NCI-H345 (cell line): ENCODE data around the gene DDC.
"Not testable (repeated sequence)": the region's sequence is repeated elsewhere in the genome, so short reads cannot be mapped to it uniquely, and the experiment has no call there.

Experiments used
- DNase-seq: peaks from one replicate; lab custom pipeline; 2025; lab: John Stamatoyannopoulos, UW

DDC gene

GRCh38 chr7:50528266-50529092 is 36.7 kb downstream of the DDC start:
- DNase-seq, result no peak

- not testable (repeated sequence) for DNase-seq
These were observed 45.9 kb downstream of the DDC start for GRCh38 chr7:50519350-50519749.

- DNase-seq, result no peak
These were observed 51.9 kb downstream of the DDC start for GRCh38 chr7:50513166-50513871.

GRCh38 chr7:50512384-50512783 is 52.8 kb downstream of the DDC start:
- no peak for DNase-seq

GRCh38 chr7:50509459-50509858 is 55.7 kb downstream of the DDC start:
- no peak for DNase-seq

GRCh38 chr7:50508471-50508943 is 56.7 kb downstream of the DDC start:
- no peak for DNase-seq

- no peak for DNase-seq
These were observed 57.2 kb downstream of the DDC start for GRCh38 chr7:50507898-50508470.

GRCh38 chr7:50505553-50506210 is 59.5 kb downstream of the DDC start:
- no peak for DNase-seq

GRCh38 chr7:50504646-50505546 is 60.3 kb downstream of the DDC start:
- DNase-seq, result no peak

GRCh38 chr7:50502947-50503346 is 62.3 kb downstream of the DDC start:
- no peak for DNase-seq

GRCh38 chr7:50502001-50502684 is 63.1 kb downstream of the DDC start:
- no peak for DNase-seq

- no peak for DNase-seq
These were observed 66.1 kb downstream of the DDC start for GRCh38 chr7:50499092-50499491.

GRCh38 chr7:50497968-50498367 is 67.2 kb downstream of the DDC start:
- DNase-seq, result no peak

- no peak for DNase-seq
These were observed 68.0 kb downstream of the DDC start for GRCh38 chr7:50497068-50497642.

GRCh38 chr7:50496569-50496968 is 68.6 kb downstream of the DDC start:
- DNase-seq, result no peak

GRCh38 chr7:50495746-50496145 is 69.5 kb downstream of the DDC start:
- DNase-seq, result no peak

GRCh38 chr7:50492770-50493519 is 72.3 kb downstream of the DDC start:
- no peak for DNase-seq

- DNase-seq, result no peak
These were observed 73.3 kb downstream of the DDC start for GRCh38 chr7:50491943-50492342.

GRCh38 chr7:50491209-50491608 is 74.0 kb downstream of the DDC start:
- DNase-seq, result no peak

- DNase-seq, result no peak
These were observed 76.8 kb downstream of the DDC start for GRCh38 chr7:50488379-50488778.
